Thoracic aorta (tissue), 2 donors: ENCODE data around the gene NRDE2. TPM values are rescaled to one million over a fixed set of nuclear protein-coding genes. Genes with fewer than 3 reads are reported as not detected.
"Not testable (repeated sequence)": the region's sequence is repeated elsewhere in the genome, so short reads cannot be mapped to it uniquely, and the experiment has no call there.

ENCODE experiments used
- ATAC-seq: fragments of 150-250 bp; one replicate; pipeline ENCODE4 v1.8.0; 2017; ENCODE audit warnings: low read depth; ENCODE audit not compliant: insufficient number of reproducible peaks, low FRiP score
- DNase-seq: peaks from one replicate; pipeline ENCODE4 v3.0.0-alpha.2; 2020; ENCODE audit warnings: low spot score
- H3K27ac ChIP-seq, 2 donors: fragments of 200-600 bp; sonication (generic); 1 replicate in 1 of 2; 2 replicates in 1 of 2; pipeline ENCODE4 v1.5.1; 2016; ENCODE audit warnings: mild to moderate bottlenecking in 2 of 2, moderate library complexity in 2 of 2
- H3K27me3 ChIP-seq: fragments of 200-600 bp; sonication (generic); replicated peaks from 2 replicates; pipeline ENCODE4 v1.6.0; 2016; ENCODE audit warnings: mild to moderate bottlenecking; ENCODE audit not compliant: insufficient read depth
- H3K36me3 ChIP-seq: fragments of 200-600 bp; sonication (generic); one replicate; pipeline ENCODE4 v1.5.1; 2016
- H3K4me1 ChIP-seq, 2 donors: fragments of 200-600 bp; sonication (generic); 1 replicate in 1 of 2; 2 replicates in 1 of 2; pipeline versions ENCODE4 v1.5.1 to v1.6.0; 2016; ENCODE audit warnings: low read depth in 2 of 2, mild to moderate bottlenecking in 1 of 2; ENCODE audit not compliant: control insufficient read depth in 1 of 2
- H3K4me3 ChIP-seq: fragments of 200-600 bp; sonication (generic); 2 replicates; pipeline ENCODE4 v1.5.1; 2016; ENCODE audit warnings: mild to moderate bottlenecking
- H3K9me3 ChIP-seq: fragments of 200-600 bp; sonication (generic); 2 replicates; pipeline ENCODE4 v1.5.1; 2016
- total RNA-seq, 2 donors: library from RNA; depleted of rRNA; stranded (reverse); fragments of >200 nt; gene quantifications; one replicate each; pipeline versions ENCODE4 v1.1.0 to v1.2.3, GENCODE V29; 2016
- TF ChIP-seq, protein P1 (sequence below): fragments of 200-600 bp; sonication (generic); IDR thresholded peaks from one replicate; pipeline ENCODE4 v1.5.1; 2019; ENCODE audit warnings: antibody characterized with exemption

NRDE2 gene
- total RNA-seq, 2 donors from 2014 or later = 16.8 to 21.2 TPM

DNA sequence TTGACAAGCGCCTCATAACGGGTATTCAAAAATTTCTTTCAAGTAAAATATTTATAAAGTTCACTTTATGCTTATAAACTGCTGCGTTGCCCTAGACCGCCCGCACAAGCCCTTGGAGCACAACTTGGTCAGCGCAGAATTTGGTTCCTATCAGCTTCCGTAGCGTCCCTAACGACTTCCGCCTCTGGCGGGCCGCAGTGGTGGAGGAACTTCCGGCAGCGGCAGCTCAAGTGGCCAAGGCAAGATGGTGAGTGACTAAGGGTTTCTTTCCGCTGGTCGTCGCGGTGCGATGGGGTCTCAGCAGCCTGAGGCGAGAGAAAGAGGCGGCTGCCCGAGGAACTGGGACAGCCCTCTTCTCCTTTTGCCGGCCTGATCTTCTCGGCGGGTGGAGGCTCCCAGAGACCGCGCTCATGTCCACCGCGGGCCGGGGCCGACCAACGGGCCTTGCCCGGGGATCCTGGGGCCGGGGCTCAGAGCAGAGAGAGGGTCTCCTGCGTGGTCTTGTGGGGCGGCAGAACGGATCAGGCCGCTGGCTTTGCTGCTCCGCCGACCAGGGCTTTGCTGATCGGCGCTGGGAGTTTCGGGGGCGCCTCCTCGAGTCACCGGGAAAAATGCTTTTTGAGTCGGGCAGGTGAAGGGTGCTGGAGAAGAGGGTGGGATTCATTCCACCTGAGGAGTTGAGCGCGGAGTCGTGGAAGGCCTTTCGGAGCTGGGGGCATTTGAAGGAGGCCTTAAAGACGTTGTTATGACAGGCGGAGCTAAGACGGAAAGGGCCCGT, 75.2 kb downstream of the NRDE2 start, which contains the start of gene PSMC1:
PSMC1 (plus strand) TSS at position 200 of the 778 bp plus-strand sequence; CDS start at position 245, 45 bp downstream.
- Histone ChIP-seq H3K9me3 (no peaks in the 10 kb centered on the region), H3K27me3 (no peaks in the 10 kb centered on the region), H3K4me1 (peaks cover 10 to 19% of the 10 kb centered on the region in 2 donors), H3K36me3 (peaks cover 9% of the 10 kb centered on the region), H3K27ac (peak within 1 kb of the TSS; percentile 75 to 82), H3K4me3 (peak within 1 kb of the TSS; percentile 86)
- DNase-seq (peak; percentile 67), ATAC-seq (peak; percentile 75)
- TF ChIP-seq, protein P1, sequence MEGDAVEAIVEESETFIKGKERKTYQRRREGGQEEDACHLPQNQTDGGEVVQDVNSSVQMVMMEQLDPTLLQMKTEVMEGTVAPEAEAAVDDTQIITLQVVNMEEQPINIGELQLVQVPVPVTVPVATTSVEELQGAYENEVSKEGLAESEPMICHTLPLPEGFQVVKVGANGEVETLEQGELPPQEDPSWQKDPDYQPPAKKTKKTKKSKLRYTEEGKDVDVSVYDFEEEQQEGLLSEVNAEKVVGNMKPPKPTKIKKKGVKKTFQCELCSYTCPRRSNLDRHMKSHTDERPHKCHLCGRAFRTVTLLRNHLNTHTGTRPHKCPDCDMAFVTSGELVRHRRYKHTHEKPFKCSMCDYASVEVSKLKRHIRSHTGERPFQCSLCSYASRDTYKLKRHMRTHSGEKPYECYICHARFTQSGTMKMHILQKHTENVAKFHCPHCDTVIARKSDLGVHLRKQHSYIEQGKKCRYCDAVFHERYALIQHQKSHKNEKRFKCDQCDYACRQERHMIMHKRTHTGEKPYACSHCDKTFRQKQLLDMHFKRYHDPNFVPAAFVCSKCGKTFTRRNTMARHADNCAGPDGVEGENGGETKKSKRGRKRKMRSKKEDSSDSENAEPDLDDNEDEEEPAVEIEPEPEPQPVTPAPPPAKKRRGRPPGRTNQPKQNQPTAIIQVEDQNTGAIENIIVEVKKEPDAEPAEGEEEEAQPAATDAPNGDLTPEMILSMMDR = no peak

DNA sequence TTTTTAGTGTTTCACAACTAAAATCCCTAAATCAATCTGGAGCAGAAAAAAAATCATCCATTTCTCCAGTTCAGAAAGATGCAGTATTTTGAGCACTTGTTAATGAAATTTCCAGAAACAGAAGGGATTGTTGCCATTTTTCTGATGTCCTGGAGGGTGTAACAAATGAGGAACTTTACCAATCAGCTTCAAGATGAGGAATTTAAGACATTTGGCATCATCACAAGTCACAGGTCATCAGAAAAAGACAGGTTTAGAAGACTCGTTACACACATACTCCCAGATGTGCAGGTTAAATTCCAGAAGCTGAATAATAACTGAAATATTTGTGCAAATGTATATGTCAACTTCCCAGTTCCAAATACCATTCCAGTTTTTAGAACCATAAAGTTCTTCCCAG, 75.9 kb downstream of the NRDE2 start:
- Histone ChIP-seq H3K4me1 (peaks cover 10 to 19% of the 10 kb centered on the region in 2 donors), H3K36me3 (peaks cover 9% of the 10 kb centered on the region), H3K27me3 (no peaks in the 10 kb centered on the region), H3K9me3 (no peaks in the 10 kb centered on the region), H3K27ac (peak overlapping the region; percentile 75 to 82), H3K4me3 (peak overlapping the region; percentile 86)
- no peak for DNase-seq
- ATAC-seq = no peak
- TF ChIP-seq, protein P1 = no peak

DNA sequence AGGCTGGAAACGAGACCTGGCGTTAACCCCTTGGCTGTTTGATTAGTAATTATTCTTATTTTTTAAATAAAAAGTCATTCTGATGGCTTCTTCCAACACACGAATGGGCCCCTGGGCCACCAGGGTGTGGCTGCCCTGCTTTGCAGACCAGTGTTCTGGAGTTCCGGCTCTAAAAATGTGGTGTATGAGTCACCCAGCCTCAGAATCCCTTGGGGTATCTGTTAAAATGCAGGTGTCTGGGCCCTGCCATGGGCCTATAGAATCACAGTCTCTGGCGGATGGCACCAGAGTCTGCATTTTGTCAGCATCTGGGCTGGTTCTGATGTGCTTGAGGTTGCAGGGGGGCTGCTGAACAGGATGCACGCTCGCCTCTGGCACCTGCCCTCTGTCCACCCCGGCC, 77.9 kb downstream of the NRDE2 start:
- ATAC-seq = no peak
- no peak for DNase-seq
- no peak overlapping the region for H3K4me3 ChIP-seq

DNA sequence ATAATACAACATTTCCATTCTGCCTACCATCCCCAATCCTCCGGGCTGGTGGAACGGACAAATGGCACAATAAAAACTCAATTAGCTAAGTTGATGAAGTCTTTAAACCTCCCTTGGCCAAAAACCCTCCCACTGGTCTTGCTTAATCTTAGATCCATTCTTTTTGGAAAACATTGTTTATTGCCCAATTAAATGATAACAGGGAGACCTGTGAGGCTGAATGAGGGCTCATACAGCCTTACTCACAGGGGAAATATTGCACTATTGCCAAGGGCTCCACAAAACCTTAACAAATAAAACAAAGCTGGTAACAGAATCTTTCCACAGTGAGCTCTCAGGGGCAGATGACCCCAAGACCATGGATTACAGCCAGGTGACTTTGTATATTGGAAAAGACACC, 83.1 kb downstream of the NRDE2 start:
- ATAC-seq (no peak), DNase-seq (no peak)
- TF ChIP-seq, protein P1 = no peak
- H3K36me3 ChIP-seq = no peaks in the 10 kb centered on the region
- H3K27me3 ChIP-seq = no peaks in the 10 kb centered on the region
- no peak overlapping the region for H3K27ac ChIP-seq
- no peaks in the 10 kb centered on the region for H3K4me1 ChIP-seq
- no peaks in the 10 kb centered on the region for H3K9me3 ChIP-seq
- no peak overlapping the region for H3K4me3 ChIP-seq

More for the DNA sequence above, 77.9 kb downstream of the NRDE2 start:
- Histone ChIP-seq H3K27me3 (no peaks in the 10 kb centered on the region), H3K9me3 (no peaks in the 10 kb centered on the region), H3K36me3 (no peaks in the 10 kb centered on the region), H3K27ac (no peak overlapping the region), H3K4me1 (peaks cover 10 to 19% of the 10 kb centered on the region in 2 donors)
- TF ChIP-seq, protein P1 = no peak

DNA sequence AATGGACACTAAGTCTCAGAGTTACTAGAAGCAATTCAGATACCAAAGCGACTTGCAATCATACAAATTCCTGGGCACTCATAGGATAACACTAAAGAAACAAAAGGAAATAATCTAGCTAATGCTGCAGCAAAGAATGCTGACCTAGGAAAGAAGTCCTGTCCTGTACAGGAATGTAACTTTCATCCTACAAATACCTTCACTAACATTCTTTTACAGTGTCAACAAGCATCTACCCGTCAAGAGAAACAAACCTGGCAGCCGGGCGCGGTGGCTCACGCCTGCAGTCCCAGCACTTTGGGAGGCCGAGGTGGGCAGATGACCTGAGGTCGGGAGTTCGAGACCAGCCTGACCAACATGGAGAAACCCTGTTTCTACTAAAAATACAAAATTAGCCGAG, 84.3 kb downstream of the NRDE2 start:
- H3K36me3 ChIP-seq, H3K4me1 ChIP-seq, H3K9me3 ChIP-seq, ATAC-seq, H3K27me3 ChIP-seq, H3K4me3 ChIP-seq, H3K27ac ChIP-seq, DNase-seq: not testable (repeated sequence)
